AG04450 (cell line): ENCODE results near the gene MAP1S. TPM values are rescaled to one million over a fixed set of nuclear protein-coding genes. Genes with fewer than 3 reads are reported as not detected.

Experiments
- CTCF ChIA-PET: fragments of 300-600, 350-600 bp; formaldehyde crosslinking; extraction: SDS; loops from one replicate; lab custom pipeline; 2022; ENCODE audit warnings: antibody characterized with exemption, inconsistent platforms; lab: Charles Lee
- POLR2A ChIA-PET: fragments of 350-600 bp; formaldehyde crosslinking; extraction: SDS; loops from one replicate; lab custom pipeline; 2021; ENCODE audit warnings: antibody characterized with exemption, inconsistent platforms; lab: Yijun Ruan, JAX
- DNase-seq: peaks from one replicate; pipeline ENCODE4 v3.0.0-alpha.2; 2011; ENCODE audit warnings: low read depth, low spot score
- H3K27ac ChIP-seq: one replicate; pipeline ENCODE4 v1.5.1; 2012; ENCODE audit warnings: low read depth, low read length, control low read depth
- H3K27me3 ChIP-seq: one replicate; pipeline ENCODE4 v1.6.0; 2012; ENCODE audit warnings: low read length; ENCODE audit not compliant: control insufficient read depth, insufficient read depth
- H3K4me3 ChIP-seq: 2 replicates; pipeline ENCODE4 v1.5.1; 2011; ENCODE audit warnings: mild to moderate bottlenecking, low read depth, low read length, control low read depth
- H3K9me3 ChIP-seq: 2 replicates; pipeline ENCODE4 v1.5.1; 2012; ENCODE audit warnings: low read length; ENCODE audit not compliant: control insufficient read depth, insufficient read depth
- polyA plus RNA-seq: library from polyadenylated mRNA; depleted of rRNA; stranded (reverse); fragments of >200 nt; gene quantifications from 2 replicates; pipeline ENCODE4 v1.2.3, GENCODE V29; 2011
- TF ChIP-seq, protein P1 (sequence below): IDR thresholded peaks from 2 replicates; pipeline ENCODE4 v1.5.1; 2011; ENCODE audit warnings: low read depth, low read length, control low read depth, inconsistent platforms

MAP1S gene
- polyA plus RNA-seq, 1 experiment = 8.2 TPM

DNA sequence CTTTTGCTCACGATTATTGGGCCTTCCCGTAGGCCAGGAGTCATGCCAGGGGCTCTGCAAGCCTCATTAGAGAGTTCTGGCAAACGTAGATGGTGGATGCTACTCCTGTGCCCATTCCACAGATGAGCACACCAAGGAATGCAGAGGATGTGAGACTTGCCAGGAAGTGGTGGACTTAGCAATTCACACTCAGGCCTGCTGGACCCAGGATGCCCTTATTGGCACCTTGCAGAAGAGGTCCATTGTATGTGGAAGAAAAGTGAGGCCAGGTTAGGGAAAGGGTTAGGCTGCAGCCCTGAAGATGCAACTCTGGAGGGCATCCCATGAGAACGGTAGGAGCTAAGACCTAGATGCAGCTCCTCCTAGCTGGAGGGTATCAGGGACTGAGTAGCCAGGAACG is 37.0 kb upstream of the MAP1S start:
- CTCF ChIA-PET = interaction anchor here (0.7 kb wide), 1 partner anchor 44 kb away, joined by 6 read pairs; no protein-coding TSS in a partner anchor
- no peak overlapping the region for H3K27ac ChIP-seq
- POLR2A ChIA-PET = no interaction called here
- peaks cover 11% of the 10 kb centered on the region for H3K27me3 ChIP-seq
- no peak for DNase-seq
- TF ChIP-seq, protein P1, sequence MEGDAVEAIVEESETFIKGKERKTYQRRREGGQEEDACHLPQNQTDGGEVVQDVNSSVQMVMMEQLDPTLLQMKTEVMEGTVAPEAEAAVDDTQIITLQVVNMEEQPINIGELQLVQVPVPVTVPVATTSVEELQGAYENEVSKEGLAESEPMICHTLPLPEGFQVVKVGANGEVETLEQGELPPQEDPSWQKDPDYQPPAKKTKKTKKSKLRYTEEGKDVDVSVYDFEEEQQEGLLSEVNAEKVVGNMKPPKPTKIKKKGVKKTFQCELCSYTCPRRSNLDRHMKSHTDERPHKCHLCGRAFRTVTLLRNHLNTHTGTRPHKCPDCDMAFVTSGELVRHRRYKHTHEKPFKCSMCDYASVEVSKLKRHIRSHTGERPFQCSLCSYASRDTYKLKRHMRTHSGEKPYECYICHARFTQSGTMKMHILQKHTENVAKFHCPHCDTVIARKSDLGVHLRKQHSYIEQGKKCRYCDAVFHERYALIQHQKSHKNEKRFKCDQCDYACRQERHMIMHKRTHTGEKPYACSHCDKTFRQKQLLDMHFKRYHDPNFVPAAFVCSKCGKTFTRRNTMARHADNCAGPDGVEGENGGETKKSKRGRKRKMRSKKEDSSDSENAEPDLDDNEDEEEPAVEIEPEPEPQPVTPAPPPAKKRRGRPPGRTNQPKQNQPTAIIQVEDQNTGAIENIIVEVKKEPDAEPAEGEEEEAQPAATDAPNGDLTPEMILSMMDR = no peak
- no peaks in the 10 kb centered on the region; the same call in 1 of the 2 replicates for H3K9me3 ChIP-seq
- H3K4me3 ChIP-seq = no peak overlapping the region

DNA sequence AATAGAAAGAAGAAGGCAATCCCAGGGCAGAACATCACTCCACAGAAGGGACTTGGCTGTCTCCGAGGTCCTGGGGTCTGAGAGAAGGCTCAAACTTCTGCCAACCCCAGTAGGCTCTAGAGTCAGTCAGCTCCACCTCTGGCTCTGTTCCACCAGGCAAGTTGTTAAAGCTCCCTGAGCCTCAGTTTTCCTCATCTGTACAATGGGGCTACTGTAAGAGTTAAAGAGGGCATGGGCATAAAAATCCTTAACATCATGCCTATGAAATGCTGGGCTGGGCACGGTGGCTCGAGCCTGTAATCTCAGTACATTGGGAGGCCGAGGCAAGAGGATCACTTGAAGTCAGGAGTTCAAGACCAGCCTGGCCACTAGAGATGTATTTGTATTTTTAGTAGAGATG is 36.2 kb upstream of the MAP1S start:
- DNase-seq = no peak
- Histone ChIP-seq H3K27ac (no peak overlapping the region), H3K27me3 (peaks cover 20% of the 10 kb centered on the region), H3K9me3 (no peaks in the 10 kb centered on the region; the same call in 1 of the 2 replicates), H3K4me3 (no peak overlapping the region)
- CTCF ChIA-PET = no interaction called here
- POLR2A ChIA-PET = no interaction called here
- TF ChIP-seq, protein P1 = no peak

DNA sequence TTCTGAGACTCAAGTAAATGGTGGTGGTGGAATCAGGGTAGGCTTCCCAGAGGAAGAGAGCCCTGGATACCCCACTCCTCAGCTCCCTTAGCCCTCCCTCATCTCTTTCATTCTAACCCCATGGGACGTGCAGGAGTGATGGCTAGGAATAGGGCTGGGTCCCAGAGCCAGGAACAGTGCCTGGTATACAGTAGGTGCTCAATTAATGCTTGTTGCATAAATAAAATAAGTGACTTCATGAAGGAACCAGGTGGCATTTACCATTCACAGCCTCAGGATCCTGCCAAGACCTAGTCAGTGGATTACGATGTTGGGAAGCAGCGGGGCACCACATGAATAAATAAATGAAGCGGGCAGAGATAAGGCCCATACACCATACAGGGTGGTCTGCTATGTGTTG is 35.0 kb upstream of the MAP1S start:
- TF ChIP-seq, protein P1 = no peak
- POLR2A ChIA-PET = no interaction called here
- DNase-seq = no peak
- CTCF ChIA-PET = no interaction called here
- no peak overlapping the region for H3K4me3 ChIP-seq
- no peaks in the 10 kb centered on the region; the same call in 1 of the 2 replicates for H3K9me3 ChIP-seq
- no peak overlapping the region for H3K27ac ChIP-seq
- H3K27me3 ChIP-seq = peaks cover 24% of the 10 kb centered on the region

DNA sequence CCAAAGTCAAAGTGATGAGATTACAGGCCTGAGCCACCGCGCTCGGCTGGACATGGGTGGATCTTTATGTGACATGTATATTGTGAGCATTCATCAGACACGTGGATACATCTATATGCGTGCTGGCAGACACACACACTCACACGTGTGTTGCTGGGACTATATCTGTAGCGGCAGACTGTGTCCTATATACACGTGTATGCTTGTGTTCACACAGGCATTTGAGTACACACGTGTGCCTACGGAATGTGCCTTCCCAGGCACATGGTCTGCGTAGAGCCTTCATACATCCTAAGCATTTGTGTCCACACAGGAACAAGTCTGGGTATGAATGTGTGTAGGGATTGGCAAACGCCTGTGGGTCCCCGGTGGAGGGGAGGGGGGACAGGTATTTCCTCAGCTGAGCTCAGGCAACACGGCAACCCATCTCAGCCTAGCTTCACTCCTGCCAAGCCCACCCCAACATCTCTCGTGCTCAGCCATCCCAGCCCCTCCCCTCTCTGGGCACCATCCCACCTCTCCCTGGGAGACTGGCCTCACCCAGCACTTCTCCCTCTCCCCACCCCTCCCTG is 33.7 kb upstream of the MAP1S start:
- DNase-seq = no peak
- TF ChIP-seq, protein P1 = no peak
- peaks cover 20% of the 10 kb centered on the region for H3K27me3 ChIP-seq
- no peak overlapping the region for H3K27ac ChIP-seq
- ChIA-PET POLR2A (no interaction called here), CTCF (no interaction called here)
- no peak overlapping the region for H3K4me3 ChIP-seq
- H3K9me3 ChIP-seq = no peaks in the 10 kb centered on the region; the same call in 1 of the 2 replicates

DNA sequence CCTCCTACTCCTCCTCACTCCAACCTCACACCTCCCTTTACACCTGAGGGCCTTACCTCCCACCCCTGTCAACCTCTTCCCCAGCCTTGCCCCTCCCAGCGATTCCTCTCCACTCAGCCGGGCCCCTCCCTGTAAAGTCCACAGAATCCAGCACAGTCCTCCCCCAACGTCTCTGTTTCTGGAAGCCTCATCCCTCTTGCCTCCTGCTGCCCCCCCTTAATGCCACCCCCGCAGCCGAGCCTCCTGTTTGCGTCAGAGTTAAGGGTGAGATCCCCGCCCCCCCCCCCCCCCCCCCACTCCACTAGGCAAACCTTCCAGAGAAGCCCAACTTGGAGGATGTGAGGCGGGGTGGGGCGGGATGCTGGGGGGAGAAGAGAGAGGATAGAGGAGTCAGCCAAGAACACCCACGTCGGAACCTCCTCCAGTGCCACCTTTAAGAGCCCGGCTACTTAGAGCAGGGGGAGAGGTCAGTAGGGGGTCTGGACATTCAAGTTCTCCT is 33.2 kb upstream of the MAP1S start:
- DNase-seq = no peak
- no peak overlapping the region for H3K4me3 ChIP-seq

More for the DNA sequence above, 33.2 kb upstream of the MAP1S start:
- Histone ChIP-seq H3K27ac (no peak overlapping the region), H3K9me3 (no peaks in the 10 kb centered on the region; the same call in 1 of the 2 replicates), H3K27me3 (peaks cover 20% of the 10 kb centered on the region)
- POLR2A ChIA-PET = no interaction called here
- TF ChIP-seq, protein P1 = no peak
- CTCF ChIA-PET = no interaction called here
